CD14-positive monocyte (primary cell): ENCODE results near the gene GNG13. TPM values are rescaled to one million over a fixed set of nuclear protein-coding genes. Genes with fewer than 3 reads are reported as not detected.

ENCODE experiments used
- DNase-seq, 3 donors: peaks; one replicate each; pipeline ENCODE4 v3.0.0-alpha.2; 2011 to 2022
- H2AFZ ChIP-seq: 2 replicates; pipeline ENCODE4 v1.6.0; 2012; ENCODE audit warnings: mild to moderate bottlenecking, low read depth, low read length, inconsistent platforms; ENCODE audit not compliant: insufficient read depth, poor library complexity, severe bottlenecking
- H3K27ac ChIP-seq, 2 donors: 1 replicate in 1 of 2; 2 replicates in 1 of 2; pipeline ENCODE4 v1.5.1; 2012 to 2013; ENCODE audit warnings: low read length in 2 of 2, control low read depth in 1 of 2, inconsistent platforms in 1 of 2, low read depth in 1 of 2, mild to moderate bottlenecking in 1 of 2
- H3K27me3 ChIP-seq, 2 donors: one replicate each; pipeline versions ENCODE4 v1.6.0 to v1.6.1; 2011 to 2013; ENCODE audit warnings: low read length in 2 of 2; ENCODE audit not compliant: control insufficient read depth in 2 of 2, insufficient read depth in 2 of 2
- H3K36me3 ChIP-seq, 2 donors: replicated peaks in 1 of 2; 1 replicate in 1 of 2; 2 replicates in 1 of 2; pipeline versions ENCODE4 v1.5.1 to v1.6.1; 2012 to 2013; ENCODE audit warnings: low read length in 2 of 2, control low read depth in 1 of 2, inconsistent platforms in 1 of 2, mild to moderate bottlenecking in 1 of 2; ENCODE audit not compliant: insufficient read depth in 2 of 2, control insufficient read depth in 1 of 2
- H3K4me1 ChIP-seq, 2 donors: 1 replicate in 1 of 2; 2 replicates in 1 of 2; pipeline versions ENCODE4 v1.5.1 to v1.6.1; 2012 to 2013; ENCODE audit warnings: low read length in 2 of 2, control low read depth in 1 of 2, inconsistent platforms in 1 of 2, mild to moderate bottlenecking in 1 of 2, moderate library complexity in 1 of 2; ENCODE audit not compliant: insufficient read depth in 2 of 2, control insufficient read depth in 1 of 2
- H3K4me2 ChIP-seq: replicated peaks from 2 replicates; pipeline ENCODE3; 2012; ENCODE audit warnings: low read length, moderate library complexity, mild to moderate bottlenecking; ENCODE audit not compliant: poor library complexity, severe bottlenecking; ENCODE audit errors: extremely low read depth
- H3K4me3 ChIP-seq, 3 experiments: fragments of 200-600 bp in 1 of 3; sonication (generic) in 1 of 3; replicated peaks in 1 of 3; 1 replicate in 2 of 3; 2 replicates in 1 of 3; pipeline ENCODE4 v1.5.1; 2011 to 2013; ENCODE audit warnings: low read length in 3 of 3, mild to moderate bottlenecking in 3 of 3, control low read depth in 2 of 3, low read depth in 2 of 3, inconsistent platforms in 1 of 3, moderate library complexity in 1 of 3
- H3K79me2 ChIP-seq: 2 replicates; pipeline ENCODE4 v1.6.0; 2012; ENCODE audit warnings: mild to moderate bottlenecking, control low read depth, inconsistent platforms, low read length, moderate library complexity; ENCODE audit not compliant: insufficient read depth
- H3K9ac ChIP-seq: 2 replicates; pipeline ENCODE4 v1.6.0; 2017; ENCODE audit warnings: low read length, mild to moderate bottlenecking; ENCODE audit not compliant: insufficient read depth, poor library complexity, severe bottlenecking
- H3K9me3 ChIP-seq, 2 donors: replicated peaks in 1 of 2; 1 replicate in 1 of 2; 2 replicates in 1 of 2; pipeline versions ENCODE4 v1.5.1 to v1.6.1; 2012 to 2013; ENCODE audit warnings: low read length in 2 of 2, control low read depth in 1 of 2; ENCODE audit not compliant: control insufficient read depth in 1 of 2, insufficient read depth in 1 of 2
- H4K20me1 ChIP-seq: 2 replicates; pipeline ENCODE4 v1.6.0; 2012; ENCODE audit warnings: mild to moderate bottlenecking, low read length, control low read depth, moderate library complexity; ENCODE audit not compliant: insufficient read depth
- H3K27ac Mint-ChIP-seq, 7 donors: one replicate each; pipeline ENCODE4 v1.8.0; 2020; ENCODE audit warnings: mild to moderate bottlenecking in 7 of 7, mixed read lengths in 7 of 7, moderate library complexity in 6 of 7, inconsistent platforms in 2 of 7
- H3K27me3 Mint-ChIP-seq, 3 donors: one replicate each; pipeline ENCODE4 v1.8.0; 2021 to 2022; ENCODE audit warnings: low read depth in 3 of 3, mild to moderate bottlenecking in 3 of 3, mixed read lengths in 3 of 3, moderate library complexity in 3 of 3, inconsistent platforms in 1 of 3
- H3K36me3 Mint-ChIP-seq, 2 donors: one replicate each; pipeline ENCODE4 v1.8.0; 2020; ENCODE audit warnings: mixed read lengths in 2 of 2, inconsistent platforms in 1 of 2, mild to moderate bottlenecking in 1 of 2
- H3K4me1 Mint-ChIP-seq: one replicate; pipeline ENCODE4 v1.8.0; 2020; ENCODE audit warnings: mild to moderate bottlenecking, mixed read lengths
- H3K4me3 Mint-ChIP-seq, 2 donors: one replicate each; pipeline ENCODE4 v1.8.0; 2020; ENCODE audit warnings: mild to moderate bottlenecking in 2 of 2, mixed read lengths in 2 of 2, moderate library complexity in 1 of 2
- H3K9me3 Mint-ChIP-seq, 7 donors: one replicate each; pipeline ENCODE4 v1.8.0; 2020 to 2022; ENCODE audit warnings: mixed read lengths in 7 of 7, mild to moderate bottlenecking in 6 of 7, moderate library complexity in 6 of 7, inconsistent platforms in 2 of 7
- CTCF ChIP-seq: fragments of 200-600 bp; IDR thresholded peaks from one replicate; pipeline ENCODE4 v1.8.0; 2022; ENCODE audit warnings: antibody characterized with exemption, mild to moderate bottlenecking
- WGBS: methylation state at CpG from one replicate; pipeline ENCODE4 v1.1.5; 2013; ENCODE audit warnings: missing lambda C conversion rate; ENCODE audit not compliant: insufficient coverage; 5-methylcytosine and 5-hydroxymethylcytosine counted together
- intact Hi-C, 2 donors: fragments of 100-400 bp; cut with micrococcal nuclease; formaldehyde crosslinking; loops; one replicate each; pipeline versions ENCODE4 v1.15.0 to v1.15.1; 2023
- polyA plus RNA-seq, 3 donors: library from polyadenylated mRNA; depleted of rRNA in 1 of 3; unstranded in 2 of 3; stranded (reverse) in 1 of 3; fragments of 300-500 nt in 2 of 3; fragments of >200 nt in 1 of 3; fragmentation: Illumina TruSeq in 2 of 3; gene quantifications; 1 replicate in 2 of 3; 2 replicates in 1 of 3; pipeline ENCODE4 v1.2.3, GENCODE V29; 2012 to 2021

GNG13 gene
- polyA plus RNA-seq, 3 donors: not detected

DNA sequence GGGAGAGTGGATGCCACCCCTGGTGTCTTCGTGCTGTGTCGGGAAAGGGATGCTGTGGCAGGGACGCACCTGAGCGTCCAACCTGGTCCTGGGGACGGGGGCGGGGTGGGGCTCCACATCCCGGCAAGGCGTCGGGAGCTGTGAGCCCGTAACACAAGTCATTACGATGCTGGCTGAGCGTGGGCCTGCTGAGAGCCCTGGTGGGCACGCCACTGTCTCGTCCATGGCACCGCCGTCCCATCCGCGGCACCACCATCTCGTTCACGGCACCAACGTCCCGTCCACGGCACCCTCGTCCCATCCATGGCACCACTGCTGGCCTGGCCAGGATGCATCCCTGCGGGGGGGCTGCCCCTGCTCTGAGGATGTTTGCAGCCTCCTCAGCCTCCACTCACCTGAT lies 24.1 kb upstream of the GNG13 start:
- no peak overlapping the region for H3K4me2 ChIP-seq
- no peaks in the 10 kb centered on the region for H3K79me2 ChIP-seq
- H3K27ac ChIP-seq: no peak overlapping the region
- H3K36me3 Mint-ChIP-seq: no peaks in the 10 kb centered on the region
- H3K9me3 Mint-ChIP-seq: peaks cover 0 to 3% (median 2%) of the 10 kb centered on the region in 7 donors
- H4K20me1 ChIP-seq: no peaks in the 10 kb centered on the region
- no peak overlapping the region for H3K27ac Mint-ChIP-seq
- H3K4me3 ChIP-seq: no peak overlapping the region
- no peak for TF ChIP-seq CTCF
- H3K9me3 ChIP-seq: peaks cover 0 to 3% of the 10 kb centered on the region in 2 donors
- intact Hi-C loops: loop anchor here in 1 of 2 donors (10.0 kb wide), 1 partner anchor 100 kb away; no protein-coding TSS in a partner anchor
- H3K27me3 ChIP-seq: peaks cover 0 to 5% of the 10 kb centered on the region in 2 donors
- H3K4me1 Mint-ChIP-seq: no peaks in the 10 kb centered on the region
- H3K27me3 Mint-ChIP-seq: peaks cover 3 to 20% (median 11%) of the 10 kb centered on the region in 3 donors
- no peak for DNase-seq
- no peak overlapping the region for H3K9ac ChIP-seq
- H3K4me3 Mint-ChIP-seq: no peak overlapping the region
- 91% methylated on average over 25 of the region's 25 CpGs for WGBS
- no peaks in the 10 kb centered on the region for H3K4me1 ChIP-seq
- no peak overlapping the region for H2AFZ ChIP-seq
- no peaks in the 10 kb centered on the region for H3K36me3 ChIP-seq

- DNase-seq: no peak
- Mint-ChIP-seq H3K9me3 (peaks cover 0 to 6% (median 2%) of the 10 kb centered on the region in 7 donors), H3K36me3 (no peaks in the 10 kb centered on the region), H3K27me3 (peaks cover 3 to 24% (median 11%) of the 10 kb centered on the region in 3 donors), H3K4me1 (no peaks in the 10 kb centered on the region), H3K4me3 (no peak overlapping the region), H3K27ac (no peak overlapping the region)
- H3K27ac ChIP-seq: no peak overlapping the region
- H3K9ac ChIP-seq: no peak overlapping the region
- peaks cover 0 to 5% of the 10 kb centered on the region in 2 donors for H3K9me3 ChIP-seq
- no peak overlapping the region for H3K4me3 ChIP-seq
- no peaks in the 10 kb centered on the region for H3K36me3 ChIP-seq
- no peaks in the 10 kb centered on the region for H3K79me2 ChIP-seq
- intact Hi-C loops: loop anchor here in 1 of 2 donors (10.0 kb wide), 1 partner anchor 101 kb away; no protein-coding TSS in a partner anchor
- no peak overlapping the region for H2AFZ ChIP-seq
- no peak for TF ChIP-seq CTCF
- H4K20me1 ChIP-seq: no peaks in the 10 kb centered on the region
- no peaks in the 10 kb centered on the region for H3K4me1 ChIP-seq
- peaks cover 3 to 9% of the 10 kb centered on the region in 2 donors for H3K27me3 ChIP-seq
- 94% methylated on average over 20 of the region's 22 CpGs for WGBS
- no peak overlapping the region for H3K4me2 ChIP-seq
These were observed 23.7 kb upstream of the GNG13 start for GRCh38 chr16:824194-824593.
